MM.1S (cell line): Measurements from ENCODE around the gene AVL9.
A peak's percentile ranks its signal among the peaks of the same experiment; 100 is the strongest.

ENCODE experiments used
- DNase-seq: peaks from one replicate; pipeline ENCODE4 v3.0.0-alpha.2; 2015
- H2AFZ ChIP-seq: fragments of 300-600 bp; sonication (generic); 2 replicates; pipeline ENCODE4 v1.6.0; 2016; ENCODE audit warnings: antibody characterized with exemption, low read length
- H3F3A ChIP-seq: fragments of 300-600 bp; sonication (generic); 2 replicates; pipeline ENCODE4 v1.6.1; 2016; ENCODE audit warnings: mild to moderate bottlenecking, antibody characterized with exemption, low read length, moderate library complexity, mixed read lengths; ENCODE audit not compliant: insufficient read depth
- H3K27ac ChIP-seq: fragments of 300-600 bp; sonication (generic); 2 replicates; pipeline ENCODE4 v1.5.1; 2016; ENCODE audit warnings: mild to moderate bottlenecking, low read length
- H3K27me3 ChIP-seq: fragments of 300-600 bp; sonication (generic); replicated peaks from 2 replicates; pipeline ENCODE4 v1.6.0; 2016; ENCODE audit warnings: low read length; ENCODE audit not compliant: insufficient read depth
- H3K36me3 ChIP-seq: fragments of 300-600 bp; sonication (generic); replicated peaks from 2 replicates; pipeline ENCODE4 v1.6.1; 2016; ENCODE audit warnings: mild to moderate bottlenecking, low read length, mixed read lengths; ENCODE audit not compliant: insufficient read depth
- H3K4me1 ChIP-seq: fragments of 300-600 bp; sonication (generic); 2 replicates; pipeline ENCODE4 v1.6.1; 2016; ENCODE audit warnings: low read length, mixed read lengths
- H3K4me2 ChIP-seq: fragments of 300-600 bp; sonication (generic); 2 replicates; pipeline ENCODE4 v1.6.0; 2016; ENCODE audit warnings: low read depth, low read length
- H3K4me3 ChIP-seq: fragments of 300-600 bp; sonication (generic); 2 replicates; pipeline ENCODE4 v1.5.1; 2016; ENCODE audit warnings: low read length, mixed read lengths
- H3K79me2 ChIP-seq: fragments of 300-600 bp; sonication (generic); 2 replicates; pipeline ENCODE4 v1.6.1; 2016; ENCODE audit warnings: mixed run types, low read length, mixed read lengths
- H3K9ac ChIP-seq: fragments of 300-600 bp; sonication (generic); 2 replicates; pipeline ENCODE4 v1.6.1; 2016; ENCODE audit warnings: low read length, mixed read lengths
- H3K9me2 ChIP-seq: fragments of 300-600 bp; sonication (generic); replicated peaks from 2 replicates; pipeline ENCODE4 v1.6.1; 2016; ENCODE audit warnings: mild to moderate bottlenecking, low read length, mixed read lengths; ENCODE audit not compliant: insufficient read depth
- H3K9me3 ChIP-seq: fragments of 300-600 bp; sonication (generic); replicated peaks from 2 replicates; pipeline ENCODE4 v1.6.1; 2016; ENCODE audit warnings: mild to moderate bottlenecking, low read length, mixed read lengths; ENCODE audit not compliant: insufficient read depth
- H4K20me1 ChIP-seq: fragments of 300-600 bp; sonication (generic); 2 replicates; pipeline ENCODE4 v1.6.1; 2016; ENCODE audit warnings: mild to moderate bottlenecking, low read length, moderate library complexity, mixed read lengths; ENCODE audit not compliant: insufficient read depth
- CTCF ChIP-seq: fragments of 300-600 bp; sonication (generic); IDR thresholded peaks from 2 replicates; pipeline ENCODE4 v1.5.1; 2016; ENCODE audit warnings: antibody characterized with exemption, low read length, mixed read lengths
- EZH2 ChIP-seq: fragments of 300-600 bp; sonication (generic); optimal IDR thresholded peaks from 2 replicates; pipeline ENCODE3; 2017; ENCODE audit warnings: low read depth, mild to moderate bottlenecking, antibody characterized with exemption, low read length, mixed read lengths
- EZH2phosphoT487 ChIP-seq: fragments of 300-600 bp; sonication (generic); IDR thresholded peaks from 2 replicates; pipeline ENCODE4 v1.6.1; 2018; ENCODE audit warnings: antibody characterized with exemption, low read length

The AVL9 gene

DNA sequence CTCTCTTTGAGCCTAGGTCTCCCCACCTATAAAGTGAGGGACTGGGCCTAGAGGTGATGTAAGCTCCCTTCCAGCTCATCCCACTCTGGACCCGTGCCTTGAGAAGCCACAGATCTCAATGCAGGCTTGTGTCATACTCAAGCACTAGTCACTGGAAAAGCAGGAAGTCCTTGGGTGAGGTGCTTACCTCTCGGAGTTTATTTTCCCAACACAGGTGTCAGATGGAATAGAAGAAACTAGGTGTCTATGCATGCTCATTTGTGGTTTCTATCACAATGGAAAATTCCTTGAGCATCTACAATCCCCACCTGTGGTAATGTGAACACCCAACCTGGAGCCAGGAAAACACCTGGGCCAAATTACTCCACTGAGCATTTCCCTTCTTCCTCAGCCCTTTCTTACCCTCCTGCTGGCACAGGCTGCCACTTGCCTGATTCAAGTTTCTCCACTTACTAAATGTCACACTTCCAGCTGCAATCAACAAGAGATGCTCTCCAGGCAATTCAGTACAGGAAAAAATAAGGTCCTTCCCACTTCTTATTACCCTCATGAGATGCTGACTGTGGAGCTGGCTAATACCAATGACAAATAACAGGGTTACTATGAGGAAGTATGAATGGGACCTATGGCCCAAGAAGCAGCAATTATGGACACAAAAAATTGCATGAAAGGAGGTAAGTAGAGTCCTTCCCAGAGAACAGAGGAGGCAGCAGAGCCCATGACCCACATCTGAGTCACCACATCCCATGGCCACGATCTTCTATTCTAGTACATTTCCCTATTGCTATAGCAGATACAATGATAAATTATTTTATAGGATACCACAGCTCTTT is 18.3 kb upstream of the AVL9 start:
- H3K9ac ChIP-seq: no peak overlapping the region
- DNase-seq: no peak
- TF ChIP-seq EZH2 (no peak), CTCF (no peak), EZH2phosphoT487 (no peak)
- no peak overlapping the region for H3K4me3 ChIP-seq
- no peaks in the 10 kb centered on the region for H3K36me3 ChIP-seq
- no peaks in the 10 kb centered on the region for H3F3A ChIP-seq
- H3K4me1 ChIP-seq: no peaks in the 10 kb centered on the region
- H4K20me1 ChIP-seq: no peaks in the 10 kb centered on the region
- H3K9me2 ChIP-seq: no peaks in the 10 kb centered on the region
- H3K79me2 ChIP-seq: no peaks in the 10 kb centered on the region
- no peak overlapping the region for H3K27ac ChIP-seq
- no peak overlapping the region for H3K4me2 ChIP-seq
- H3K9me3 ChIP-seq: no peaks in the 10 kb centered on the region
- H3K27me3 ChIP-seq: no peaks in the 10 kb centered on the region
- no peak overlapping the region for H2AFZ ChIP-seq

GRCh38 chr7:32477649-32477980 is 17.7 kb upstream of the AVL9 start:
- Histone ChIP-seq H3K27me3 (no peaks in the 10 kb centered on the region), H3K4me3 (no peak overlapping the region), H2AFZ (no peak overlapping the region), H3F3A (no peaks in the 10 kb centered on the region), H4K20me1 (no peaks in the 10 kb centered on the region), H3K9me2 (no peaks in the 10 kb centered on the region), H3K9ac (no peak overlapping the region), H3K79me2 (no peaks in the 10 kb centered on the region), H3K36me3 (no peaks in the 10 kb centered on the region), H3K4me2 (no peak overlapping the region), H3K27ac (no peak overlapping the region), H3K9me3 (no peaks in the 10 kb centered on the region), H3K4me1 (no peaks in the 10 kb centered on the region)
- TF ChIP-seq EZH2: no peak
- TF ChIP-seq EZH2phosphoT487: no peak
- no peak for TF ChIP-seq CTCF
- DNase-seq: no peak

GRCh38 chr7:32479574-32480200 is 15.6 kb upstream of the AVL9 start:
- TF ChIP-seq CTCF (peak; percentile 76), EZH2 (no peak)
- no peak overlapping the region for H3K4me3 ChIP-seq
- no peaks in the 10 kb centered on the region for H4K20me1 ChIP-seq
- no peaks in the 10 kb centered on the region for H3K79me2 ChIP-seq
- H3K9me2 ChIP-seq: no peaks in the 10 kb centered on the region
- H3K9me3 ChIP-seq: no peaks in the 10 kb centered on the region
- no peaks in the 10 kb centered on the region for H3K36me3 ChIP-seq
- H3K4me2 ChIP-seq: no peak overlapping the region
- H3F3A ChIP-seq: no peaks in the 10 kb centered on the region
- no peak overlapping the region for H3K9ac ChIP-seq
- DNase-seq: peak; percentile 41
- no peak overlapping the region for H2AFZ ChIP-seq
- H3K27ac ChIP-seq: no peak overlapping the region
- H3K4me1 ChIP-seq: no peaks in the 10 kb centered on the region
- no peaks in the 10 kb centered on the region for H3K27me3 ChIP-seq
